Panc1 (cell line): Measurements from ENCODE around the gene ATXN1.

ENCODE experiments used
- CTCF ChIP-seq: fragments of 450-650 bp; IDR thresholded peaks from 2 replicates; pipeline ENCODE4 v1.5.1; 2017; ENCODE audit warnings: mild to moderate bottlenecking
- SIN3A ChIP-seq: IDR thresholded peaks from 2 replicates; pipeline ENCODE4 v1.6.1; 2012; ENCODE audit warnings: low read depth, mild to moderate bottlenecking, low read length, moderate library complexity, borderline replicate concordance; ENCODE audit not compliant: insufficient read depth

GRCh38 chr6:16704401-16705045 lies 56.7 kb downstream of the ATXN1 start:
- TF ChIP-seq CTCF, result no peak
- TF ChIP-seq SIN3A, result no peak
